MCF 10A (cell line): ENCODE data around the gene NR2F1-AS1. TPM values are rescaled to one million over a fixed set of nuclear protein-coding genes. Genes with fewer than 3 reads are reported as not detected.

Experiments
- BruUV-seq: library from RNA; stranded (reverse); fragments of 400-500 nt; replicated peaks from 2 replicates; lab custom pipeline; 2021; lab: Mats Ljungman, UMichigan
- CTCF ChIA-PET: fragments of 300-600 bp; sonication (Branson Sonifier 250); formaldehyde crosslinking; extraction: SDS; loops from one replicate; lab custom pipeline; 2021; ENCODE audit warnings: antibody characterized with exemption, inconsistent platforms; lab: Yijun Ruan, JAX
- POLR2A ChIA-PET: fragments of 300-600, 350-650 bp; sonication (Branson Sonifier 250); formaldehyde crosslinking; extraction: SDS; loops from one replicate; lab custom pipeline; 2020; ENCODE audit warnings: antibody characterized with exemption, inconsistent platforms; lab: Yijun Ruan, JAX
- DNase-seq: peaks from one replicate; pipeline ENCODE4 v3.0.0-alpha.2; 2018; ENCODE audit not compliant: unreplicated experiment
- H3K27ac Mint-ChIP-seq: one replicate; pipeline ENCODE4 v1.8.0; 2022; ENCODE audit warnings: mild to moderate bottlenecking, low read depth, mixed read lengths; ENCODE audit not compliant: unreplicated experiment
- H3K27me3 Mint-ChIP-seq: one replicate; pipeline ENCODE4 v1.8.0; 2022; ENCODE audit warnings: mixed read lengths; ENCODE audit not compliant: insufficient read depth, unreplicated experiment
- H3K36me3 Mint-ChIP-seq: one replicate; pipeline ENCODE4 v1.8.0; 2022; ENCODE audit warnings: mild to moderate bottlenecking, moderate library complexity, mixed read lengths; ENCODE audit not compliant: insufficient read depth, unreplicated experiment
- H3K4me1 Mint-ChIP-seq: one replicate; pipeline ENCODE4 v1.8.0; 2022; ENCODE audit warnings: mixed read lengths; ENCODE audit not compliant: insufficient read depth, unreplicated experiment
- H3K4me3 Mint-ChIP-seq: one replicate; pipeline ENCODE4 v1.8.0; 2022; ENCODE audit warnings: mild to moderate bottlenecking, moderate library complexity, mixed read lengths; ENCODE audit not compliant: unreplicated experiment
- H3K9me3 Mint-ChIP-seq: one replicate; pipeline ENCODE4 v1.8.0; 2022; ENCODE audit warnings: mixed read lengths; ENCODE audit not compliant: unreplicated experiment
- CTCF ChIP-seq: fragments of 200-600 bp; IDR thresholded peaks from one replicate; pipeline ENCODE4 v1.8.0; 2022; ENCODE audit warnings: antibody characterized with exemption, mild to moderate bottlenecking; ENCODE audit not compliant: unreplicated experiment
- intact Hi-C: fragments of 100-400 bp; cut with micrococcal nuclease; formaldehyde crosslinking; loops from 2 replicates; pipeline ENCODE4 v1.14.1; 2022
- total RNA-seq: library from RNA; stranded (reverse); gene quantifications from 2 replicates; pipeline ENCODE4 v1.2.3, GENCODE V29; 2022

The NR2F1-AS1 gene
- total RNA-seq, 1 experiment from 2014 or later, result 3.2 TPM

- DNase-seq, result peak; percentile 51
- no peak overlapping the region for H3K27ac Mint-ChIP-seq
- no peaks in the 10 kb centered on the region for H3K27me3 Mint-ChIP-seq
- no peaks in the 10 kb centered on the region for H3K36me3 Mint-ChIP-seq
- POLR2A ChIA-PET, result no interaction called here
- intact Hi-C loops, result loop anchor here (10.0 kb wide), 1 partner anchor 150 kb away; no protein-coding TSS in a partner anchor
- no TSS peak for BruUV-seq
- TF ChIP-seq CTCF, result no peak
- peaks cover 10% of the 10 kb centered on the region for H3K4me1 Mint-ChIP-seq
- H3K4me3 Mint-ChIP-seq, result no peak overlapping the region
- CTCF ChIA-PET, result interaction anchor here (0.6 to 3.1 kb wide), 4 partner anchors 22 to 990 kb away, joined by 3 to 13 read pairs (median 4); no protein-coding TSS in a partner anchor
- no peaks in the 10 kb centered on the region for H3K9me3 Mint-ChIP-seq
Observed at GRCh38 chr5:93585041-93585766, 4.2 kb upstream of the NR2F1-AS1 start.

- H3K27ac Mint-ChIP-seq, result no peak overlapping the region
Observed at GRCh38 chr5:93584596-93585040, 3.6 kb upstream of the NR2F1-AS1 start.

GRCh38 chr5:93583768-93584595 lies 3.0 kb upstream of the NR2F1-AS1 start:
- no TSS peak for BruUV-seq
- Mint-ChIP-seq H3K4me1 (peaks cover 11% of the 10 kb centered on the region), H3K27ac (no peak overlapping the region), H3K27me3 (no peaks in the 10 kb centered on the region), H3K4me3 (no peak overlapping the region), H3K36me3 (no peaks in the 10 kb centered on the region), H3K9me3 (no peaks in the 10 kb centered on the region)
- no peak for TF ChIP-seq CTCF
- intact Hi-C loops, result loop anchor here (2.0 to 10.0 kb wide), 7 partner anchors 23 to 1272 kb away; no protein-coding TSS in a partner anchor
- ChIA-PET CTCF (interaction anchor here (0.6 to 2.6 kb wide), 3 partner anchors 24 to 217 kb away, joined by 3 to 16 read pairs (median 3); no protein-coding TSS in a partner anchor), POLR2A (interaction anchor here (0.6 to 1.1 kb wide), 2 partner anchors 225 to 1161 kb away, joined by 3 read pairs; no protein-coding TSS in a partner anchor)
- peak; percentile 45 for DNase-seq

More at GRCh38 chr5:93584596-93585040, 3.6 kb upstream of the NR2F1-AS1 start:
- CTCF ChIA-PET, result interaction anchor here (0.6 kb wide), 1 partner anchor 23 kb away, joined by 3 read pairs; no protein-coding TSS in a partner anchor
- H3K36me3 Mint-ChIP-seq, result no peaks in the 10 kb centered on the region
- H3K27me3 Mint-ChIP-seq, result no peaks in the 10 kb centered on the region
- POLR2A ChIA-PET, result interaction anchor here (0.6 kb wide), 1 partner anchor 1160 kb away, joined by 3 read pairs; no protein-coding TSS in a partner anchor
- H3K4me3 Mint-ChIP-seq, result no peak overlapping the region
- DNase-seq, result no peak
- intact Hi-C loops, result loop anchor here (5.0 to 10.0 kb wide), 6 partner anchors 150 to 1272 kb away; no protein-coding TSS in a partner anchor
- H3K4me1 Mint-ChIP-seq, result peaks cover 11% of the 10 kb centered on the region
- no peaks in the 10 kb centered on the region for H3K9me3 Mint-ChIP-seq
- BruUV-seq, result no TSS peak
- TF ChIP-seq CTCF, result no peak
